ENCODE results near the gene NUBP2.

The NUBP2 gene

DNA sequence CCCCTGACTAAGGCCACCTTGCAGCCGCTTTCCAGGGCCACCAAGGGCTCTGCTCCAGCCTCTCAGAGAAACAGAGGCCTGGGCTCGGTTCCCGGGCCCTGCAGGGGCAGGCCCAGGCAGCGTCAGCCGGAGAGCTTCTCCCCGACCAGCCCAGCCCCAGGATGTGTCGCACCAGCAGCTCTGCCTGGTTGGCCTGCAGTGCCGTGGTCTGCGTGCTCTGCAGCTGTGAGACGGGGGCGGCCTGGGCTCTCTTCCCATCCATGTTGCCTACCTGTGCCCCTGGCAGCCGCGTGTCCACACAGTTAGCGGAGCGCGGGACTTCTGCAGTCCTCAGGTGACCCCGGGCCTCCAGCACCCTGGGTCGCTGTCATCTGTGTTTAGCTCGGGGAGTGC is 5.9 kb downstream of the NUBP2 start:
- TF ChIP-seq, protein P1, sequence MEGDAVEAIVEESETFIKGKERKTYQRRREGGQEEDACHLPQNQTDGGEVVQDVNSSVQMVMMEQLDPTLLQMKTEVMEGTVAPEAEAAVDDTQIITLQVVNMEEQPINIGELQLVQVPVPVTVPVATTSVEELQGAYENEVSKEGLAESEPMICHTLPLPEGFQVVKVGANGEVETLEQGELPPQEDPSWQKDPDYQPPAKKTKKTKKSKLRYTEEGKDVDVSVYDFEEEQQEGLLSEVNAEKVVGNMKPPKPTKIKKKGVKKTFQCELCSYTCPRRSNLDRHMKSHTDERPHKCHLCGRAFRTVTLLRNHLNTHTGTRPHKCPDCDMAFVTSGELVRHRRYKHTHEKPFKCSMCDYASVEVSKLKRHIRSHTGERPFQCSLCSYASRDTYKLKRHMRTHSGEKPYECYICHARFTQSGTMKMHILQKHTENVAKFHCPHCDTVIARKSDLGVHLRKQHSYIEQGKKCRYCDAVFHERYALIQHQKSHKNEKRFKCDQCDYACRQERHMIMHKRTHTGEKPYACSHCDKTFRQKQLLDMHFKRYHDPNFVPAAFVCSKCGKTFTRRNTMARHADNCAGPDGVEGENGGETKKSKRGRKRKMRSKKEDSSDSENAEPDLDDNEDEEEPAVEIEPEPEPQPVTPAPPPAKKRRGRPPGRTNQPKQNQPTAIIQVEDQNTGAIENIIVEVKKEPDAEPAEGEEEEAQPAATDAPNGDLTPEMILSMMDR (IDR thresholded peaks at IDR 0.05; ENCODE audit: low read depth, low read length, missing control alignments), result no peak
- in situ Hi-C loops (cut with HindIII; ENCODE audit: low sequenced_read_pairs), result no loop called here
- H3K4me3 ChIP-seq (ENCODE audit: low read depth, low read length), result no peak overlapping the region
- no peak for DNase-seq (ENCODE audit: low read depth)

DNA sequence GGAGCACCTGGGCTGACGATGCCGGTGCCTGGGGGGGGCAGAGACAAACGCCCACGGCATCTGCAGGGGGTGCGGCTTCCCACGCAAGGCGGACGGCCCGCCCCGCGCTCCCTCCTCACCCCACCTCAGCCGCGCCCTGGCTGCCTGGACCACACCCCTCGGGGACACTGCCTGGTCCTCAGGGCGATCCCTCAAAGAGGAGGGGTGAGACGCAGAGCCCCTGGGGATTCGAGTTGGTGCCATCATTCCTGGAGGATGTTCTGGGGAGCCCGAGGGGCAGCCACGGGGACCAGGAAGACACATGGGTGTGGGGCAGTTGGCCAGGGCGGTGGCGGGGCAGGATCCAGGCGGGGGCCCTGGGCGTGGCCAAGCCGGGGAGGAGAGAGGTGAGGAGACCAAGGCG is 6.9 kb downstream of the NUBP2 start:
- TF ChIP-seq, protein P1 (IDR thresholded peaks at IDR 0.05; ENCODE audit: low read depth, low read length, missing control alignments), result no peak
- in situ Hi-C loops (cut with HindIII; ENCODE audit: low sequenced_read_pairs), result no loop called here
- DNase-seq (ENCODE audit: low read depth), result no peak
- no peak overlapping the region for H3K4me3 ChIP-seq (ENCODE audit: low read depth, low read length)

- DNase-seq (ENCODE audit: low read depth), result no peak
- TF ChIP-seq, protein P1 (IDR thresholded peaks at IDR 0.05; ENCODE audit: low read depth, low read length, missing control alignments), result no peak
- no peak overlapping the region for H3K4me3 ChIP-seq (ENCODE audit: low read depth, low read length)
- in situ Hi-C loops (cut with HindIII; ENCODE audit: low sequenced_read_pairs), result no loop called here
Measured at GRCh38 chr16:1790261-1790610, 7.5 kb downstream of the NUBP2 start.

- TF ChIP-seq, protein P1 (IDR thresholded peaks at IDR 0.05; ENCODE audit: low read depth, low read length, missing control alignments), result no peak
- in situ Hi-C loops (cut with HindIII; ENCODE audit: low sequenced_read_pairs), result no loop called here
- no peak for DNase-seq (ENCODE audit: low read depth)
- H3K4me3 ChIP-seq (ENCODE audit: low read depth, low read length), result no peak overlapping the region
Measured at GRCh38 chr16:1790611-1791255, 8.0 kb downstream of the NUBP2 start.

DNA sequence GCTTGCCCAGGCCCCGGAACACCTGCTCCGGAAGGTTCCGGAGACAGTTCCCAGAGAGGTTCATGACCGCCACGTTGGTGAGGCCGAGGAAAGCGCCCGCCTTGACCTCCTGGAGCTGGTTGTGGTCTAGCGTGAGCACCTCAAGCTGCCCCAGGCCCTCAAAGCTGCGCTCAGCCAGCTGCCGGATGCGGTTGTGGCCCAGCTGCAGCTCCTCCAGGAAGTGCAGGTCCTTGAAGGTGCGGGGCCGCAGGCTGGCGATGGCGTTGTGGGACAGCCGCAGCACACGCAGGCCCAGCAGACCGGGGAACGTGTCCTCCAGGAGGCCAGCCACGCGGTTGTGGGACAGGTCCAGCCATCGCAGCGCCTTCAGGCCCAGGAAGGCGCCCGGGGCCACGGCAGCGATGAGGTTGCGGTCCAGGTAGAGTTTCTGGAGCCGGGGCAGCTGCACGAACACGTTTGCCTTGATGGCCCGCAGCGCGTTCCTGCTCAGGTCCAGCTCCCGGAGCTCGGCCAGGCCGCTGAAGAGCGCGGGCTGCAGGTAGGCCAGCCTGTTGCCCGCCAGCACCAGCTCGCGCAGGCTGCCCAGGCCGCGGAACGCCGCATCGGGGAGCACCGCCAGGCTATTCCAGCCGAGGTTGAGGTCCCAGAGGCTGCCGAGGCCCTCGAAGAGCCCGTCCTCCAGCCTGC is 8.6 kb downstream of the NUBP2 start:
- in situ Hi-C loops (cut with HindIII; ENCODE audit: low sequenced_read_pairs), result no loop called here
- TF ChIP-seq, protein P1 (IDR thresholded peaks at IDR 0.05; ENCODE audit: low read depth, low read length, missing control alignments), result no peak
- H3K4me3 ChIP-seq (ENCODE audit: low read depth, low read length), result no peak overlapping the region
- no peak for DNase-seq (ENCODE audit: low read depth)

GRCh38 chr16:1791943-1792812 is 9.4 kb downstream of the NUBP2 start:
- no peak overlapping the region for H3K4me3 ChIP-seq (ENCODE audit: low read depth, low read length)
- in situ Hi-C loops (cut with HindIII; ENCODE audit: low sequenced_read_pairs), result no loop called here
- TF ChIP-seq, protein P1 (IDR thresholded peaks at IDR 0.05; ENCODE audit: low read depth, low read length, missing control alignments), result no peak
- no peak for DNase-seq (ENCODE audit: low read depth)

All from astrocyte of the cerebellum (primary cell).